DMS53 (cell line): ENCODE data around the gene MAN1C1.

ENCODE experiments used
- DNase-seq: peaks from one replicate; lab custom pipeline; 2025; lab: John Stamatoyannopoulos, UW

Gene MAN1C1

DNA sequence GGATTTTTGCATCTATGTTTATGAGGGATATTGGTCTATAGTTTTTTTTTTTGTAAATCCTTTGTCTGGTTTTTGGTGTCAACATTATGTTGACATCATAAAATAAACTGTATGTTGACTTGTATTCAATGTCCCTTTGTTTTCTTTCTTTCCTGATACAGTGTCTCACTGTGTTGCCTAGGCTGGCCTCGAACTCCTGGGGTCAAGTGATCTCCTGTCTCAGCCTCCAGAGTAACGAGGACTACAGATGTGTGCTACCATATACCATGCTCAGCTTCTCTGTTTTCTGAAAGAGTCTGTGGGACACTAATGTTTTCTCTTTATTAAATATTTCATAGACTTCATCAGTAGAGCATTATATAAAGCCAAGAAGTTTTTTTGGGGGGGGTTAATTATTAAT, 18.3 kb downstream of the MAN1C1 start:
- DNase-seq = no peak

DNA sequence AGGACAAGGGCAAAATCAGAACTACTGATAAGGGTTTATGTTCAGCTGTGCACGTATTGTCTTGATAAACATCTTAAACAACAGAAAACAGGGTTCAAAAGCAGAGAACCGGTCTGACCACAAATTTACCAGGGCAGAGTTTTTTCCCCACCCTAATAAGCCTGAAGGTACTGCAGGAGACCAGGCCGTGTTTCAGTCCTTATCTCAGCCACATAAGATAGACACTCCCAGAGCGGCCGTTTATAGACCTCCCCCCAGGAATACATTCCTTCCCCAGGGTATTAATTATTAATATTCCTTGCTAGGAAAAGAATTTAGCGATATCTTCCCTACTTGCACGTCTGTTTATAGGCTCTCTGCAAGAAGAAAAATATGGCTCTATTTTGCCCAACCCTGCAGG, 19.6 kb downstream of the MAN1C1 start:
- DNase-seq = peak; percentile 23

DNA sequence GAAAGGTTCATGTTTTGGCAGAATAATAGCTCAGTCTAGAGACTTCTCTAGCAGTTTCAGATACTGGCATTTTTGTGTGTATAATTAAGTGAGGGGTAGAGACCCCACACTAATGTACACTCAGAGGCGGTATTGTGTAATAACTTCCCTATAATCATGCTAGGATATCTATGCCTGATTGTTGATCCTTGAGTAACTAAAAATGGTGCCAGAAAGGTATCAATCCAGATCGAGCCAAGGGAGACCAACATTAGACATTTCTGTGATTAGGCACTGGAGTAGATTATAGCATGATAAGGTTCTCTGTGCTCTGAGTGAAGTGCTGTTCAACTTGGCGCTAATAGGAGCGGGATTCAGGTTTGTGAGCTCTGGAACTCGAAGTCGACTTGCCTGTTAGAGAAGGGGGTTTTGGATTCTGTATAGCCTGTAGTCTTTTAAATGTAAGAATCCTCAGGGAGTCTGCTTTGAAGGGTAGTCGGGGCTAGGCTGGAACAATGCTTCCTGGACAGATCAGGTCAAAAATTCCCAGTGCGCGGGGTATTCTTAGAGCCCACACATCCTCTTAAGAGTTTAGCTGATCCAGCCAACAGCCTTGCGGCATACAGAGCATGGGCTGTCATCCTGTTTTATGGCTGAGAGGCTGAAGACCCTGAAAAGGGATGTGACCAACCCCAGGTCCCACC, 24.2 kb downstream of the MAN1C1 start:
- DNase-seq = no peak

DNA sequence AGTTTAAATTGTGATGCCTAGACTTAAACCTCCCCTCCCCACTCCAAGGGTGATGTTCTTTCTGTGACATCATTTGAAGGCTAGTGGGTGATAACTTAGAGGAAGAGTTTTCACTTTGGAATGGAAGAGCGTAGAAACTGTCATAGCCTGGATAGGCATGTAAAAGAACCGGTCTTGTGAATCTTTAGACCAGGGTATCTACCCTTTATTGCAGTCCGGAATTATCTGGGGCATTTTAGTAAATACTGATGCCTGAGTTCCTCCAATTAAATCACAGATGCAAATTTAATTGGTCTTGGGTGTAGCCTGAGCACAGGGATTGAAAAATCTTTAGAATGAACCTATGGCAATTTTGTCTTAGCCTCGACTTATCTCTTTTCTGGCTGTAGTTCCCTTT, 24.7 kb downstream of the MAN1C1 start:
- no peak for DNase-seq

DNA sequence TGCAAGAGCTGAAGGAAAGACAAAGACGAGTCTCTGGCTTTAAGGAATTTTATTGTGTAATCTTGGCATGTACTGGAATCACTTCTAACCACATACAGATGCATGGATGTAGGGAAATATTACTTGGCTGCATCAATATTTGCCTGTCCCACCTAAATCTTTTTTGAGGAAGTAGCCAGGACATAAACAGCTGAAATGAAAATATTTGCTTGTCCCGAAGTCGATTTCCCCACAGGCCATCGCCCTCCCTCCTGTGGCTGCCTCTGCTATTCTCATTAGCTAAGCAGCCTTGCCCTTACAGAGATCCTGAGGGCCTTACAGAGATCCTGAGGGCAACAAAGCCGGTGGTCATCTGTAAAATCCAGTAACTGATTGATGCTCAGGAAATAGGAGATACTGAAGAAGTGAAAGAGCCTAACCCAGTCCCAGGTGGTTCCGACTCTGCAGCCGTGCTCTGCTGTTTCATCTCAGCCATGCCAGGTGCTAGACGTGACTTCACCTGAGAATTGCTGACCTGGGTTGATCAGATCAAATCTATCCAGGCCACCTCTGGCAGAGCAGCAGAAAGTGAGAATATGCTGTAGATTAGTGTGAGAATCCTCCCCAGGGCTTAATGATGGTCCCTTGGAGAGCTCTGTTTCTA, 25.5 kb downstream of the MAN1C1 start:
- DNase-seq = no peak

DNA sequence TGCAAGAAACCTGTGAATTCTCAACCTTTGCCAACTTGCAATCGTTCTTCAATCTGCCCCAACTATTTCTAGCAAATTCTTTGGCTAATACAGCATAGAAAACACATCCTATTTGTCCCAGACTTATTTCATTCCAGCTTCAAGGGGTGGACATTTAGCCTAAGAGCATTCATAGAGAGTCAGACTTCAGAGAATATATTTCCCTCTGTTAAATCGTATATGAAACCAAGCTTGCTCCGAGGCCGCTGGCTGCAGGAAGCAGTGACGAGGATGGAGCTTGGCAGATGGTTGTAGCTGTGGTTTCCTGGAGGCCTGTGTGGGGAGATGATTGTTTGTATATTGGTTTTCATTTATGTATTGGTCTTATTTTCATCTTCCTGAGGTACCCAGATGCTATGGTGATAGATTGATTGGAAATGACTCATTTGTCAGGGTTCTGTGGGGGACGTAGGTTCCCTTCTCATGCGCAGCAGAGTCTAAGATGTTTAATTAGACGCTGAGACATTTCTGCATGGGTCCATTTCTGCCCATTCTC, 26.1 kb downstream of the MAN1C1 start:
- no peak for DNase-seq

DNA sequence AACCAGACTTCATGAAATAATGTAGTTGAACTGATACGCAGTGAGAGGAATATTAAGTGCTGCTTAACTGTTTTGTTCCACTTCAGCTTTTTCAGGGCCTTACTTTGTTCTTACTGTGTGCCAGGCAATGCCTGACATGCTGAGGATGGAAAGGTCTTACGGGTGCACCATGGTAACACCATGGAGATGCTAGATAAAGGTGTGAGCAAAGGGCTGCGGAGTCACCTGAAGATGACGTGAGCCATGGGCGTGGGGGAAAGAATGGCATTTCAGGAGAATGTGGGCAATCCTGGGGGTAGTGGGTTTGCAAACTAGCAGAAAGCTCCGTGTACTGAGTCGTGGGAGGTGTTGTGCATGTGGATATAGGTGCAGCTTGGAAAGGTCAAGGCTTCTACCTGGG, 27.3 kb downstream of the MAN1C1 start:
- DNase-seq = no peak

DNA sequence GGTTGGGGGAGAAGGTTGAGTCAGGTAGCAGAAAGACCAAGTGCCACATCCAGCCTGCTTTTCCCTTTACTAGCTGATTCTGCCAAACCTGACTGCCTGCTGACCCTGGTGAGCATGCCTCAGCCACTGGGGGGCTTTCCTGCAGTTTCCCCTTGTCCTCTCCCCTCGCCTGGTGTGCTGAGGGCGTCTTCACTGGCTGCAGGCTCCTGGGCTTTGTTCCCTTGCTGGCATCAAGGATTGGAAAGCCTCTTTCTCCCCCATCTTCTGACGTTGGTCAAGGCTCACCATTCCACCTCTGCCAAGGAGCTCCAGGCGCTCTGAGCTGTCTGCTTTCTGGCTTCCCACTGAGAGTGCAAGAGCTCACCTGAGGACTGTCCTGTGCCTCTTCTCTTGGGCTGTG, 28.4 kb downstream of the MAN1C1 start:
- DNase-seq = no peak

DNA sequence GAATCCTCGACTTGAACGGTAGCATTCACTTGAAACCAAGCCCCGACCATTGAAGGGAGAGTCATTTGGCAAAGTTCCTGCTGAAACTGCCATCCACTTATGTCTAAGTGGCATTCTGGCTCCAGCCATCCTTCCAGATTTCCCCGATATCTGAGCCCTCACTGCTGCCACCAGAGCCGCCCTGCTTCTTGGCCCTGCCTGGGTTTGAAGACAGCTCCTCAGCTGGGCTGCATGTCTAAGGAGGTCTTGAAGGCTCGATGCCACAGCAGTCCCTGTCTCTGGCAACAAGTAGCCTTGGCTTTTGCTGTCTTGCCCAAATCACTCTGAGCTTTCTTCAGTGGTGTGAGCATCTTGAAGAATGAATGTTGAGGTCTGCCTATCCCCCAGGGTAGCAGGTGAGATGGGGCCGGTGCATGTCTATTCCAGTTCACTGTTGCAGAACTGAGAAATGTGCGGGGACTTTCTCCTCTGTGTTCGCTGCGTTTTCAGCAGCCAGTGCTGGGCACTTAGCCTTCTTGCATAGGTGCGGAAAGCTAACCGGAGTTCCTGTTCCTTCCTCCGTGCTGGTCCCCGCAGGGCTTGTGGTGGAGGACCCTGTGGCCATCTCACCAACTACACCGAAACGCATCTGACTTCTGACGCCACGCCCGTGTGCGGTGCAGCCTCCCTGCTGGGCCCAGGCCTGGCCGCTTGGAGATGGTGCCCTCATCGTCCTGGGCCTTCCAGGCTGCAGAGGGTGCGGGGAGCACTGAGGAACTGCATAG, 29.2 kb downstream of the MAN1C1 start:
- no peak for DNase-seq

DNA sequence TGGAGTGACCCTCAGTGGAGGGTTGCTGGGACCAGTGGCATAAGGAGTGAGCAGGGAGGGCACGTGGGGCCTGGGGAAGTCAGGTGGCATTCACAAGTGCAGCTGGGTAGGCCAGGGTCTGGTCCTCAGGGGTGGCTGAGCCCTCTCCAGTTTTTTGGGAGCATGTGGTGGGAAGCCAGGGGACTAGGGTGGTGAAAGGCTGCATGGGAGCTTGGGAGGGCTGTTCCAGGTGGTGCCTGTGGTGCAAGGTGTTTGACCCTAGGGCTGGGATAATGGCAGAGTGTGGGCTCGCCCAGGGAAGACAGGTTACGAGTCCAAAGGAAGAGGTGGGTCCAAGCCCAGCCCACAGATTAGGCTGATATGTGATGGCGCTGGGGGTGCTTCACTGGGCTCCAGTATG, 30.5 kb downstream of the MAN1C1 start:
- no peak for DNase-seq

DNA sequence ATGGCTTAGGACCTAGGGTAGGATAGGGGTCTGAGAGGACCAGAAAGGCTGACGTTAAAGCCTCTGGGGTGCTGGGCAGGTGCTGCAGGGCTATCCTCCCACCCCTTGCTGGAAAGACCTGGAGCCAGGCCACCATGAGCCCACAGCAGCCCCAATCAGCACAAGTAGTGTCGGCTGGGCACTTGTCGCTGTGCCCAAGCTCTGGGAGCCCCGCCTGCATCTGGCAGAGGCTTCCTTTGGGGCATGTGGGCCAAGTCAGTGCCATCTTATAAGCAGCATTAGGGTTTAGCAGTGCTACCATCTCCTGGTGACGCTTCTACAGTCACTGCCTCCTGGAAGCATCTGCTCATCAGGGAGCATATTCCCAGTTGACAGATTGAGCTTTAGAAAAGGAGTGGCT, 31.3 kb downstream of the MAN1C1 start:
- DNase-seq = no peak

DNA sequence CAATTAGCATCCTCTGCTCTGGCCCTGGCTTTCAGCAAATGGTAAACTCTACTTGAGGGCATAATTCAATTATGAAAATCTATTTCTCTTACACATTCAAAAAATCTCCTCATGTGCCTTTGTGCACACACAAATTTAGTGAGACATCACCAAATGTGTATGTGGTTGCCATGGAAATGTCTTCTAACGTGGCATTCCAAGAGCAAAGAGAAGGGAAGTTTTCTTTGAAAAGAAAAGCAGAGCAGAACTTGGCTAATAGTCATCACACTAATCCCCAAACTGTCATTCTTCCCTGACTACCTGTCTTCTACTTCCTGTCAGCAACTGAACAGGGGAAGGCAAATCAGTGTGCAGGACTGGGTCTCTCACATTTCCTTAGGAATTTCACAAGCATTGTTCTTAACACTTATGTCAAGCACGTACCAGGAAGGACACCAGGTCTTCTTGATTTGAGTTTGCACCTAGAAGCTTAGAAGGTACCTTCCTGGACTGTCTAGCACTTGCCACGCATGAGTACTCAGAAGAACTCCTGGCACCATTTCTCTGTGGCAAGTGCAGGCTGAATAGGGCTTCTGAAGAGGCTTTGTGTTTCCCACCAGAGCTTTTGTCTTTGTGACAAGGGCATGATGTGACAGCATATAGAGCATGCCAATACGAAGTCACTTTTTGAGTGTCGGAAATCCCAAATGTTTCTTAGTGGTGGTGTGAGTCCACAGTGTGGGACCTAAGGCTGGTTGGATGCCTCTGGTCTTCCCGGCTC, 32.3 kb downstream of the MAN1C1 start:
- no peak for DNase-seq

DNA sequence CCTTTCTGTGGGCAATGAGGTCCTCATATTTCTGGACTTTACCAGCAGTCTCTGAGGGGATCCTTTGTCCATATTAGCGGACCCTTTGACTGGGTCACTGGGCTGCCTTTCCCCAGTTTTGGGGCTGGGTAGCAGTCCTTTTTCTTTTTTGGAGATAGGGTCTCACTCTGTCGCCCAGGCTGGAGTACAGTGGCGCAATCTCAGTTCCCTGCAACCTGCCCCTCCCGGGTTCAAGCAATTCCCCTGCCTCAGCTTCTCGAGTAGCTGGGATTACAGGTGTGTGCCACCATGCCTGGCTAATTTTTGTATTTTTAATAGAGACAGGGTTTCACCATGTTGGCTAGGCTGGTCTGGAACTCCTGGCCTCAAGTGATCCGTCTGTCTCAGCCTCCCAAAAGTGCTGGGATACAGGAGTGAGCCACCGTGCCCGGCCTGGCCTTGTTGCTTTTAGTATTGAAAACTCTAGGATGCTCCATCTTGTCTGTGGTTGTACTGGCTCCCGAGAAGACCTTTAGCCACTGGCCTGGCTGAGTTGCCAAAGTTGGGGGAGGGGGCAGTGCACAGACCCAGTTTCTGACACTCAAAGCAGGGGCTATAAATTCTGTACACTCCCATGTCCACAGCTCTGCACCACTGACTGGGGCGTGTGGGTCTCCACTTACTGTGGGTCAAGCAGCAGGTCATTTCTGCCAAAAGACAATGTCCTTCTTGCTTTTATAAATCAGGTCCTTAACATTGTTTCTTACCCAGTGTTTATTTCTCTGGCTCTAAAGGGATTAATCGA, 33.1 kb downstream of the MAN1C1 start:
- DNase-seq = no peak

DNA sequence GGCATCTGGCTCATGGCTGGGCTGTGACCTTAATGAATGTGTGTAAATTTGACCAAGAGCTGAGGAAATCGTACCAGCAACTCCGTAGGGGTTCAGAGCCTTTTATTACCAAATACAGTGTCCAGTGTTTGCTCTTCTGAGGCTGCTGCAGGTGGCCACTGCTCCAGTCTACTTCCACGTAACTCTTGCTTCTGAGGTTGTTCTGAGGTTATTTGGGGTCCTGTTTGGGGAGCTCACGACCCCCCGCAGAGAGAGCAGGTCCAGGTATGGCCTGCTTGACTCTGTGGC, 33.6 kb downstream of the MAN1C1 start:
- no peak for DNase-seq

DNA sequence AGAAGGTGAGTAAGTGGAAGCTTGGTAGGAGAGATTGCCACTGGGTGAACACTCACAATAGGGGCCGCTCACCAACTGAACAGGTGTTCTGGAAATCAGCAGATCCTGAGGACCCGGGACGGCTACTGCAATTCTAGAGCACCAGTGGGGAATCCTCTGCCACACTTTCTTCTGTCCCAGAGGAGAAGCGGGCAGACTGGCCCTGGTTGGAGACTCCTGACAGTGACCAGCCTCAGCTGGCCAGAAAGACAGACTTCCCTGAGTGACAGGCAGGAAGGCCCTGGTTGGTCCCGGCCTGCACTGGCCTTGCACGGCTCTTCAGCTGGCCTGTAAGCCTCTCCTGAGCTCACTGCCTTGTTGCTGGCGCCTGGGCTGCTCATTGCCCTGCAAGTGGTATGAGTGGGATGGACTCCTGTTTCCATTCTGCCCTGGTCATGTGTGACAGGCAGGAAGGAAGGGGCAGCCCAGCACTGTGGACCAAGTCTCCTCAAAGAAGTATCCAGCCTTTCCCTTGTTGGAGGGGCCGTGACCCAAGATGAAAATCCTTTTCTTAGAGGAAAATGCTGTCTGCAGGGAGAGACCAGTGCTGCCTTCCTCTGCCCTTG, 34.5 kb downstream of the MAN1C1 start:
- no peak for DNase-seq

DNA sequence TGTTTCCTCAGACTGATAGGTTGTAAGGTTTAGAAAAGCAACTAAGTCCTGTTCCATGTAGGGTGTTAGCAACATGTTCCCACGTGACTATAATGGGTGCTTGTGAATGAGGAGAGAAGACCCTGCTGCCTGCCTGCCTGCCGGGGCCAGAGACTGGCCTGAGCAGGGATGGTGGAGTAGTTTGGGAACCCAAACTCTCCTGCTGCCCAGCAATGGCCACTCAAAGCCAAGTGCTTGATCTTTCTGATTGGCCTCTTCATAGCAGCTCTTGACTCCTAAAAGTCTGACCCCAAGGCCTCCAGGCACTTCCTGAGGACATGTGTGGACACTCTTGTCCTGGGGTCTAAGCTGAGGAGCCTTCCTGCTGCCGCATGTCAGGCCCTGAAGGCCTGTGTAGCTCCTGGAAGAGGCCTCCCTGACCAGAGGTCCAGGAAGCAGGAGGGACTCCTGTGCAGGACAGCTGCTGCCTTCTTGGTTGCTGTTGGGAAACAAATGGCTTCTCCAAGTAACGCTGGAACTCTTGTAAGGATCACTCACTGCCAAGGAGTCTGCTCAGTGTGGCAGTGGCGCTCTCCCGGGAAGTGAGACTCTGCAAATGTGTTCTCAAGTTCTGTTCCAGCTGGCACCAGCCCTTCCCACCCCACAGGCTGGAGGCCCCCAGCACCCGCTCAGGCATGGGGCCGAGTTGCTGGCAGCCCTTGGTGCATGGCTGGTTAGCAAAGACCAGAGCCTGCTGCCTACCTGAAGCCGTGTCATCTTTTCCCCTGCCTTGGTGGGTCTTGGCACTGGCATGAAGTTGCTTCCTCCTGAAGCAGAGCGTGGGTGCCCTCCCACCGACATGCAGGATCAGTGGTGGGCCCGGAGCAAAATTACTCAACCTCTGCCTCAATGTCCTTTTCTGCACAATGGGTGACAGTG, 35.5 kb downstream of the MAN1C1 start:
- DNase-seq = no peak

DNA sequence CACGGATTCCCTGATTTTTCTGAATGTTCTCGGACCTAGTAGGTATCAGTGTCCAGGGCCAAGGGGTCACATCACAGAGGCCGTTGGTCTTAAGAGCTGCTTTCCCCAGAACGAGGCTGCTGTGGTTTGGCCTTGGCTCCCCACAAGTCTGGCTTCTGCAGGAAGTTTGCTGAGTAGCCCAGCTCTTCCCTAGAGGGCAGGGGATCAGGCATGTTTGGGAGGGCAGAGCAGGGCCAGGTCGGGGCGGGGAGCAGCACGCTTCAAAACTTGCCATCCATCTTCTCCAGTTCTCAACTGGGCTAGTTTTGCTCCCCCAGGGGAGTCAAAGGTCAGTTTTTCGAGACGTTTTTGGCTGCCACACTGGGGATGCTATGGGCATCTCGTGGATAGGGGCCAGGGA, 37.0 kb downstream of the MAN1C1 start:
- no peak for DNase-seq

DNA sequence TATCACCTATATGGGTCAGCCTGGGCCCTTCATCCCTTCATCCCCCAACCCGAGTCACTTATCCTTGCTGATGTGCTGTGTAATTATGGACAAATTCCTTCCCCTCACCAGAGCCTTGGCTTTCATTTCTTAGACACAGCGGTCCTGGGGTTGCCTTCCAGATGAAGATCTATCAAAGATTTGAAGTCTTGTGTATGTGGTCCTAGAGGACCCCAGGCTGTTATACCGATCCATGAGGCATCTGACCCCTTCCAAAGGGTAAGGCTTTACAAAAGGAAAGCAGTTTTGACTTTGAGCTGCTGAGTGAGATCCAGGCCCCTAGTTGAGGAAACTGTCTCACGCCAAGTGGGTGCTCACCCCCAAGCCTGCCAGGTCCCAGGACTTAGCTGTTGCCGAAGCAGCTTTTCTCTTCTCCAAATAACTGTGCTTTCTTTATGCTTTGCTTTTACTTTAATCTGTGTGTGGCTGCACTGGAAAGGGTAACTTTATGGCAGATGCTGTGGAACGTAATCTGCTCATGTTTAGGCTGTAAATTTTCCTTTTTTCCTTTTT, 37.6 kb downstream of the MAN1C1 start:
- no peak for DNase-seq

DNA sequence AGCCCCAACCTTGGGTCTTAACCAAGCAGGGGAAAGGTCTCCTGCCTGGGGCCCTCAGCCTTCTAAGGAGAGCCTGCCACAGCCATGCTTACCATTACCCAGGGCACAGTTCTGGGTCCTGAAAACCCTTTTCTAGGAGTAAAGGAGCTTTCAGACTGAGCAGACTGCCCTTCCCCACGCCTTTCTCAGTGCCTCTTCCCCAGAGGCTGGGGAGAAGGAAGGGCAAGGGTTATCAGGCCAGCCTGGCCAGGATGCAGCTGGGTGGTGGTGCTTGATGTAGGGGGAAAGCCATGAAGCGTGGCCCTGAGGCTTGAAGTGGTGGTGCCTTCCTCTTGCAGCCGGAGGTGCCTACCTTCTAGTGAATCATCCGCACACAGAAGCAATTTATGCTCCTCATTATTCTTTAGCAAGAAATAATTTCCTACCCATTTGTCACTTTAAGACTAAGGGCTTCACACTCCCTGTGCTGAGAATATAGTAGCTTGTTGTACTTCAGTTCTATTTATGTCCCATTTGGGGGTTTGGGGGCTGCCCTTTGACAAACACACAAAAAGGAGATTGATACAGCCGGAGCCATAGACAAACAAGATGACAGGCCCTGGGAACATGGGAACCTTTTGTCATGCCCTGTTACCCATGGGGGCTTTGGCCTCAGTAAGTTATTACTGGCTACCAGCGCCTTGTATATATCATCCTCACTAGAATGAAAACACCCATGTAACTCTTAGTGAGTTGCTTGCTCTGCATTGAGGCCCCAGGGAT, 40.7 kb downstream of the MAN1C1 start:
- no peak for DNase-seq
